MCF 10A (cell line): ENCODE measurements around the gene HID1. TPM values are rescaled to one million over a fixed set of nuclear protein-coding genes. Genes with fewer than 3 reads are reported as not detected.
"Not testable (repeated sequence)": the region's sequence is repeated elsewhere in the genome, so short reads cannot be mapped to it uniquely, and the experiment has no call there.

Experiments used
- BruUV-seq: library from RNA; stranded (reverse); fragments of 400-500 nt; replicated peaks from 2 replicates; lab custom pipeline; 2021; lab: Mats Ljungman, UMichigan
- CTCF ChIA-PET: fragments of 300-600 bp; sonication (Branson Sonifier 250); formaldehyde crosslinking; extraction: SDS; loops from one replicate; lab custom pipeline; 2021; ENCODE audit warnings: antibody characterized with exemption, inconsistent platforms; lab: Yijun Ruan, JAX
- POLR2A ChIA-PET: fragments of 300-600, 350-650 bp; sonication (Branson Sonifier 250); formaldehyde crosslinking; extraction: SDS; loops from one replicate; lab custom pipeline; 2020; ENCODE audit warnings: antibody characterized with exemption, inconsistent platforms; lab: Yijun Ruan, JAX
- DNase-seq: peaks from one replicate; pipeline ENCODE4 v3.0.0-alpha.2; 2018; ENCODE audit not compliant: unreplicated experiment
- H3K27ac Mint-ChIP-seq: one replicate; pipeline ENCODE4 v1.8.0; 2022; ENCODE audit warnings: mild to moderate bottlenecking, low read depth, mixed read lengths; ENCODE audit not compliant: unreplicated experiment
- H3K27me3 Mint-ChIP-seq: one replicate; pipeline ENCODE4 v1.8.0; 2022; ENCODE audit warnings: mixed read lengths; ENCODE audit not compliant: insufficient read depth, unreplicated experiment
- H3K36me3 Mint-ChIP-seq: one replicate; pipeline ENCODE4 v1.8.0; 2022; ENCODE audit warnings: mild to moderate bottlenecking, moderate library complexity, mixed read lengths; ENCODE audit not compliant: insufficient read depth, unreplicated experiment
- H3K4me1 Mint-ChIP-seq: one replicate; pipeline ENCODE4 v1.8.0; 2022; ENCODE audit warnings: mixed read lengths; ENCODE audit not compliant: insufficient read depth, unreplicated experiment
- H3K4me3 Mint-ChIP-seq: one replicate; pipeline ENCODE4 v1.8.0; 2022; ENCODE audit warnings: mild to moderate bottlenecking, moderate library complexity, mixed read lengths; ENCODE audit not compliant: unreplicated experiment
- H3K9me3 Mint-ChIP-seq: one replicate; pipeline ENCODE4 v1.8.0; 2022; ENCODE audit warnings: mixed read lengths; ENCODE audit not compliant: unreplicated experiment
- intact Hi-C: fragments of 100-400 bp; cut with micrococcal nuclease; formaldehyde crosslinking; loops from 2 replicates; pipeline ENCODE4 v1.14.1; 2022
- total RNA-seq: library from RNA; stranded (reverse); gene quantifications from 2 replicates; pipeline ENCODE4 v1.2.3, GENCODE V29; 2022
- TF ChIP-seq, protein P1 (sequence below): fragments of 200-600 bp; IDR thresholded peaks from one replicate; pipeline ENCODE4 v1.8.0; 2022; ENCODE audit warnings: antibody characterized with exemption, mild to moderate bottlenecking; ENCODE audit not compliant: unreplicated experiment

HID1 gene
- total RNA-seq, 1 experiment from 2014 or later = 3.2 TPM

DNA sequence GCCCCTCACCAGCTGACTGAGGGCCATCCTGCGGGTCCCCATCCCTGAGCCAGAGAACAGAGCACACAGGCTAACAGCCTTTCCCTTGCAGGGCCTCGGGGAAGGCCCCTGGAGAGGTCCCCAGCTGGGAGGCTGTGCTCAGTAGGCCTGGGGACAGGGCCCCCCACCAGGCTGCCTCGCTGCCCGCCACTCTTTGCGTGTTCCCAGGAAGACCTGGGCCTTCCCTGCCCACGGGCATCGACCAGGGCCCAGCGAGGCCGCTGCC is 785 bp downstream of the HID1 start:
- Mint-ChIP-seq H3K27me3 (peaks cover 14% of the 10 kb centered on the region), H3K36me3 (no peaks in the 10 kb centered on the region), H3K9me3 (no peaks in the 10 kb centered on the region), H3K4me3 (peak overlapping the region; percentile 47), H3K4me1 (peaks cover 6% of the 10 kb centered on the region), H3K27ac (no peak overlapping the region)
- no peak for DNase-seq
- ChIA-PET POLR2A (interaction anchor here (0.9 to 2.3 kb wide), 4 partner anchors 10 to 138 kb away, joined by 3 to 9 read pairs (median 4); partner anchors contain the start of genes ARMC7 and CDR2L), CTCF (interaction anchor here (0.6 to 3.5 kb wide), 4 partner anchors 10 to 300 kb away, joined by 3 to 25 read pairs (median 6); no protein-coding TSS in a partner anchor)
- TF ChIP-seq, protein P1, sequence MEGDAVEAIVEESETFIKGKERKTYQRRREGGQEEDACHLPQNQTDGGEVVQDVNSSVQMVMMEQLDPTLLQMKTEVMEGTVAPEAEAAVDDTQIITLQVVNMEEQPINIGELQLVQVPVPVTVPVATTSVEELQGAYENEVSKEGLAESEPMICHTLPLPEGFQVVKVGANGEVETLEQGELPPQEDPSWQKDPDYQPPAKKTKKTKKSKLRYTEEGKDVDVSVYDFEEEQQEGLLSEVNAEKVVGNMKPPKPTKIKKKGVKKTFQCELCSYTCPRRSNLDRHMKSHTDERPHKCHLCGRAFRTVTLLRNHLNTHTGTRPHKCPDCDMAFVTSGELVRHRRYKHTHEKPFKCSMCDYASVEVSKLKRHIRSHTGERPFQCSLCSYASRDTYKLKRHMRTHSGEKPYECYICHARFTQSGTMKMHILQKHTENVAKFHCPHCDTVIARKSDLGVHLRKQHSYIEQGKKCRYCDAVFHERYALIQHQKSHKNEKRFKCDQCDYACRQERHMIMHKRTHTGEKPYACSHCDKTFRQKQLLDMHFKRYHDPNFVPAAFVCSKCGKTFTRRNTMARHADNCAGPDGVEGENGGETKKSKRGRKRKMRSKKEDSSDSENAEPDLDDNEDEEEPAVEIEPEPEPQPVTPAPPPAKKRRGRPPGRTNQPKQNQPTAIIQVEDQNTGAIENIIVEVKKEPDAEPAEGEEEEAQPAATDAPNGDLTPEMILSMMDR = no peak
- intact Hi-C loops = no loop called here
- BruUV-seq = no TSS peak

DNA sequence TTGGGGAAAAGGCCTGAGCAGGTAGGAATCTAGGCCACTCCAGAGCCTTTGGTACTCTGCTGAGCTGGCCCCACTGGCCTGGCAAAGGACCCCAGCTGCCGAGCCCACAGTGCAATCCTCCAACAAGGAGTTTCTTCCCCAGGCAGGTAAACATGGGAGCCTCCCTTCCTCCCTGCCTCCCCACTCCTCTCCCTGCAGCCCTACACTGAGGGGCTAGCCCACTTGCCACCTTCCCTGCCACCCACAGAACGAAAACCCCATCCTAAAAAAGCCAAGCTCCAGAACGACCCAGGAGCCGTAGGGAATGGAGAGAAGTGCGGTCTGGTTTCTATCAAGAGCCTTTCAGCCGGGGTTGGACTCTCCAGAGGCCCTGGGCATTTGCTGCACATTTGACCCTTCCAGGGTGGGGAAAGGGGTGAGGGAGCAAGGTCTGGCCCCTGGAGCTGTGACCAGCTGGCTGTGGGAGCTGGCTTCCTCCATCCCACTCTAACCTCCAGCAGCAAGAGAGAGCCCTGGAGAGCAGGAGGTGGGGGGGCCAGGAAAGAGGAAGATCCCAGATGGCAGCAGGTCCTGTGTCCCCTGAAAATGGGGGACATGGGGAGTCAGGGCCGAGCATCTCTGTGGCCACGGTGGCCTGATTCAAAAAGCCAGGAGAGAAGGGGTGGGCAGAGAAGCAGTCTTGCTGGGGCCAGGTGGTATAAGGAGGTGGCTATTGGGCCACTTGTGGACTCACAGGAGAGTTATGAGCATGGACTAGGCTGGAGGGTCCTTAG is 1.3 kb downstream of the HID1 start:
- Mint-ChIP-seq H3K4me3 (peak overlapping the region; percentile 47), H3K4me1 (peaks cover 6% of the 10 kb centered on the region), H3K27ac (no peak overlapping the region), H3K27me3 (peaks cover 14% of the 10 kb centered on the region), H3K36me3 (no peaks in the 10 kb centered on the region), H3K9me3 (no peaks in the 10 kb centered on the region)
- ChIA-PET CTCF (interaction anchor here (0.6 to 1.3 kb wide), 5 partner anchors 13 to 300 kb away, joined by 3 to 6 read pairs (median 4); no protein-coding TSS in a partner anchor), POLR2A (interaction anchor here (0.6 to 2.3 kb wide), 4 partner anchors 10 to 198 kb away, joined by 3 to 9 read pairs (median 4); partner anchors contain the start of gene ARMC7)
- no peak for DNase-seq
- no TSS peak for BruUV-seq
- intact Hi-C loops = no loop called here
- TF ChIP-seq, protein P1 = no peak

DNA sequence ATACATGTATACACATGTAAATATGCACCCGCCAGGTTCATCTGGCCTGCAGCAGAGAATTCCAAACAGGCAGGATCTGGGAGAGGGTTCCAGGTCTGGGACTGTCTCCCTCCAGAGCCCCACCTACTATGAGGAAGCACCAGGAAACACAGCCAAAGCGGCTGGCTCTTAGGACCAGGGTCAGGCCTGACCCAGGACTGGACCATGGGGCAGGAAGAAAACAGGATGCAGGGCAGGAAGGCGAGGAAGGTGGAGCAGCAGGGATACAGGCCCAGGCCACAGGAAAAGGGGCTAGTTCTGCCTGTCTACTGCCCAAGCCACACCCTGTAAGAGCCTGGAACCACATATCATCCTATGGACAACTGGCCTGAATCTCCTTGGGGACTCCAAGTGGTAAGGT is 2.2 kb downstream of the HID1 start:
- H3K36me3 Mint-ChIP-seq = no peaks in the 10 kb centered on the region
- ChIA-PET POLR2A (interaction anchor here (2.3 kb wide), 1 partner anchor 9 kb away, joined by 9 read pairs; no protein-coding TSS in a partner anchor), CTCF (interaction anchor here (0.6 to 1.0 kb wide), 2 partner anchors 42 to 214 kb away, joined by 3 read pairs; partner anchors contain the start of gene MRPL58)
- no TSS peak for BruUV-seq
- peaks cover 14% of the 10 kb centered on the region for H3K27me3 Mint-ChIP-seq
- TF ChIP-seq, protein P1 = no peak
- DNase-seq = no peak
- H3K27ac Mint-ChIP-seq = peak overlapping the region; percentile 66
- intact Hi-C loops = no loop called here
- no peaks in the 10 kb centered on the region for H3K9me3 Mint-ChIP-seq
- H3K4me3 Mint-ChIP-seq = no peak overlapping the region
- peaks cover 9% of the 10 kb centered on the region for H3K4me1 Mint-ChIP-seq

DNA sequence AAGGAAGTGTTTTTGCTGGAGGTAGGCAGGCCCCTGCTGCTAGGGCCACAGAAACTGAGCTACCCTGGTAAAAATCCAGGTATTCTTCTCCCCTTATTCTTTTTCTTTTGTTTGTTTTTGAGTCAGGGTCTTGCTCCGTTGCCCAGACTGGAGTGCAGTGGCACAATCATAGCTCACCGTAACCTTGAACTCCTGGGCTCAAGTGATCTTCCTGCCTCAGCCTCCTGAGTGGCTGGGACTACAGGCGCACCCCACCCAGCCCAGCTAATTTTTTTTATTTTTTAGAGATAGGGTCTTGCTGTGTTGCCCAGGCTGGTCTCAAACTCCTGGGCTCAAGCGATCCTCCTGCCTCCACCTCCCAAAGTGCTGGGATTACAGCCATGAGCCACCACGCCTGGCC is 3.1 kb downstream of the HID1 start:
- H3K4me3 Mint-ChIP-seq, intact Hi-C loops, BruUV-seq, DNase-seq, H3K9me3 Mint-ChIP-seq, H3K36me3 Mint-ChIP-seq, H3K27ac Mint-ChIP-seq: not testable (repeated sequence)
- Mint-ChIP-seq H3K27me3 (peaks cover 14% of the 10 kb centered on the region), H3K4me1 (peaks cover 13% of the 10 kb centered on the region)
- POLR2A ChIA-PET = interaction anchor here (1.2 kb wide), 1 partner anchor 96 kb away, joined by 3 read pairs; the partner anchor contains the start of gene FDXR
- CTCF ChIA-PET = interaction anchor here (0.5 to 2.4 kb wide), 4 partner anchors 10 to 45 kb away, joined by 3 to 11 read pairs (median 4); partner anchors contain the start of genes MRPL58 and OTOP2
